ENCODE results near the gene NLGN2.

- TF ChIP-seq SUZ12 (IDR thresholded peaks at IDR 0.05; ENCODE audit: extremely low read depth, insufficient read depth, insufficient read length) (no peak), YY1 (IDR thresholded peaks at IDR 0.05; ENCODE audit: insufficient read depth, insufficient read length) (no peak), ZNF274 (IDR thresholded peaks at IDR 0.05; ENCODE audit: low read depth, low read length) (no peak)
Observed at GRCh38 chr17:7432296-7432695, 24.7 kb downstream of the NLGN2 start.
